Measurements from ENCODE around the gene RAB35.
A peak's percentile ranks its signal among the peaks of the same experiment; 100 is the strongest.

GRCh38 chr12:120086801-120087621, 29.5 kb downstream of the RAB35 start:
- TF ChIP-seq CTCF (IDR thresholded peaks at IDR 0.05) = peak; percentile 94 to 100 (median 98)
- TF ChIP-seq POLR2A (IDR thresholded peaks at IDR 0.05) = peak in 1 of 2 donors; percentile 48
